GM13976 (cell line): ENCODE results near the gene MAP3K8.

Experiments used
- DNase-seq: peaks from one replicate; pipeline ENCODE4 v3.0.0; 2012; ENCODE audit warnings: low spot score
- CTCF ChIP-seq: IDR thresholded peaks from 2 replicates; pipeline ENCODE4 v1.5.1; 2012; ENCODE audit warnings: borderline replicate concordance, mild to moderate bottlenecking; ENCODE audit not compliant: insufficient read depth; ENCODE audit errors: extremely low read depth, missing control alignments, control extremely low read depth
- in situ Hi-C: fragments of 300-500 bp; cut with MboI; formaldehyde crosslinking; loops from one replicate; pipeline ENCODE4 v1.12.0; 2022; ENCODE audit warnings: low sequenced_read_pairs, mixed read lengths, inconsistent platforms; ENCODE audit not compliant: unreplicated experiment

Gene MAP3K8

GRCh38 chr10:30489346-30489745 is 55.4 kb downstream of the MAP3K8 start:
- no peak for TF ChIP-seq CTCF
- no peak for DNase-seq
- in situ Hi-C loops, result no loop called here

- DNase-seq, result no peak
- in situ Hi-C loops, result no loop called here
- no peak for TF ChIP-seq CTCF
Observed at GRCh38 chr10:30490289-30491000, 56.5 kb downstream of the MAP3K8 start.

GRCh38 chr10:30491204-30491915 is 57.4 kb downstream of the MAP3K8 start:
- in situ Hi-C loops, result no loop called here
- TF ChIP-seq CTCF, result no peak
- no peak for DNase-seq

GRCh38 chr10:30491916-30492515 is 58.0 kb downstream of the MAP3K8 start:
- DNase-seq, result no peak
- no peak for TF ChIP-seq CTCF
- in situ Hi-C loops, result no loop called here

GRCh38 chr10:30493609-30494530 is 59.9 kb downstream of the MAP3K8 start:
- in situ Hi-C loops, result no loop called here
- DNase-seq, result no peak
- peak; percentile 18 for TF ChIP-seq CTCF

GRCh38 chr10:30494558-30494957 is 60.6 kb downstream of the MAP3K8 start:
- in situ Hi-C loops, result no loop called here
- no peak for DNase-seq
- TF ChIP-seq CTCF, result no peak
